SK-N-SH treated with all-trans-retinoic acid at 6 μM for 48 hours (cell line): ENCODE data around the gene SPATS2.
"Not testable (repeated sequence)": the region's sequence is repeated elsewhere in the genome, so short reads cannot be mapped to it uniquely, and the experiment has no call there.

Experiments used
- ATAC-seq: fragments of 200-7000 bp; cut with Tn5 transposase; 3 replicates; pipeline ENCODE4 v1.9.1; 2020; ENCODE audit warnings: mild to moderate bottlenecking, moderate library complexity
- ARNTL ChIP-seq: fragments of 450-650 bp; formaldehyde crosslinking; IDR thresholded peaks from 2 replicates; pipeline ENCODE4 v1.5.0; 2020; ENCODE audit warnings: low read depth, mild to moderate bottlenecking, moderate library complexity, borderline replicate concordance
- BACH2 ChIP-seq: fragments of 250-450 bp; sonication (Bioruptor Pico); IDR thresholded peaks from 2 replicates; pipeline ENCODE4 v1.9.0; 2021; ENCODE audit warnings: mild to moderate bottlenecking, borderline replicate concordance
- CREB5 ChIP-seq: fragments of 250-450 bp; sonication (Bioruptor Pico); IDR thresholded peaks from 2 replicates; pipeline ENCODE4 v1.5.1; 2020; ENCODE audit warnings: low read depth, mild to moderate bottlenecking, moderate library complexity
- CSDC2 ChIP-seq: fragments of 250-450 bp; sonication (Bioruptor Pico); IDR thresholded peaks from 2 replicates; pipeline ENCODE4 v1.5.0; 2020; ENCODE audit warnings: mild to moderate bottlenecking, moderate library complexity
- CSRNP3 ChIP-seq: fragments of 250-450 bp; sonication (Bioruptor Pico); IDR thresholded peaks from 2 replicates; pipeline ENCODE4 v1.5.1; 2021; ENCODE audit warnings: mild to moderate bottlenecking, moderate library complexity
- ESRRG ChIP-seq: fragments of 250-450 bp; sonication (Bioruptor Pico); IDR thresholded peaks from 2 replicates; pipeline ENCODE4 v1.6.1; 2021; ENCODE audit warnings: mild to moderate bottlenecking
- GLIS3 ChIP-seq: fragments of 250-450 bp; sonication (Bioruptor Pico); IDR thresholded peaks from 2 replicates; pipeline ENCODE4 v1.5.0; 2020; ENCODE audit warnings: mild to moderate bottlenecking, moderate library complexity
- ISL1 ChIP-seq: fragments of 250-450 bp; sonication (Bioruptor Pico); IDR thresholded peaks from 2 replicates; pipeline ENCODE4 v2.1.2; 2022; ENCODE audit warnings: mild to moderate bottlenecking, moderate library complexity
- OSR1 ChIP-seq: fragments of 250-450 bp; sonication (Bioruptor Pico); IDR thresholded peaks from 2 replicates; pipeline ENCODE4 v1.8.0; 2022; ENCODE audit warnings: moderate library complexity, mild to moderate bottlenecking, inconsistent platforms
- PATZ1 ChIP-seq: fragments of 250-450 bp; sonication (Bioruptor Pico); IDR thresholded peaks from 2 replicates; pipeline ENCODE4 v1.8.0; 2020; ENCODE audit warnings: mild to moderate bottlenecking, moderate library complexity, borderline replicate concordance
- POU6F1 ChIP-seq: fragments of 250-450 bp; sonication (Bioruptor Pico); IDR thresholded peaks from 2 replicates; pipeline ENCODE4 v1.8.0; 2021; ENCODE audit warnings: low read depth, mild to moderate bottlenecking, moderate library complexity, borderline replicate concordance
- SNAI2 ChIP-seq: fragments of 250-450 bp; sonication (Bioruptor Pico); IDR thresholded peaks from 2 replicates; pipeline ENCODE4 v1.5.0; 2020; ENCODE audit warnings: mild to moderate bottlenecking, moderate library complexity
- TCF4 ChIP-seq: fragments of 250-450 bp; sonication (Bioruptor Pico); IDR thresholded peaks from 2 replicates; pipeline ENCODE4 v1.8.0; 2021; ENCODE audit warnings: mild to moderate bottlenecking, moderate library complexity, borderline replicate concordance
- TOX ChIP-seq: fragments of 250-450 bp; sonication (Bioruptor Pico); IDR thresholded peaks from 2 replicates; pipeline ENCODE4 v1.8.0; 2021; ENCODE audit warnings: mild to moderate bottlenecking, moderate library complexity, borderline replicate concordance
- ZC3H10 ChIP-seq: fragments of 250-450 bp; sonication (Bioruptor Pico); IDR thresholded peaks from 2 replicates; pipeline ENCODE4 v1.5.1; 2021; ENCODE audit warnings: mild to moderate bottlenecking, moderate library complexity
- ZFP3 ChIP-seq: fragments of 250-450 bp; sonication (Bioruptor Pico); IDR thresholded peaks from 2 replicates; pipeline ENCODE4 v1.5.0; 2020; ENCODE audit warnings: mild to moderate bottlenecking, moderate library complexity
- ZFP30 ChIP-seq: fragments of 450-650 bp; formaldehyde crosslinking; IDR thresholded peaks from 2 replicates; pipeline ENCODE4 v1.5.0; 2022; ENCODE audit warnings: mild to moderate bottlenecking, moderate library complexity
- ZNF565 ChIP-seq: fragments of 450-650 bp; formaldehyde crosslinking; conservative IDR thresholded peaks from 2 replicates; pipeline ENCODE4 v1.5.0; 2020; ENCODE audit warnings: low read depth, mild to moderate bottlenecking, moderate library complexity
- ZNF70 ChIP-seq: fragments of 450-650 bp; formaldehyde crosslinking; IDR thresholded peaks from 2 replicates; pipeline ENCODE4 v1.5.0; 2020; ENCODE audit warnings: mild to moderate bottlenecking, moderate library complexity
- ZNF8 ChIP-seq: fragments of 450-650 bp; formaldehyde crosslinking; IDR thresholded peaks from 2 replicates; pipeline ENCODE4 v1.5.0; 2020; ENCODE audit warnings: mild to moderate bottlenecking, moderate library complexity

The SPATS2 gene

GRCh38 chr12:49432616-49433015, 65.4 kb downstream of the SPATS2 start:
- TF ChIP-seq ISL1 (CRISPR knock-in tag) = no peak
- TF ChIP-seq TOX (CRISPR knock-in tag) = no peak
- TF ChIP-seq GLIS3 (CRISPR knock-in tag) = no peak
- TF ChIP-seq BACH2 (CRISPR knock-in tag) = no peak
- no peak for TF ChIP-seq TCF4 (CRISPR knock-in tag)
- TF ChIP-seq CSDC2 (CRISPR knock-in tag) = no peak
- no peak for TF ChIP-seq CREB5 (CRISPR knock-in tag)
- no peak for TF ChIP-seq ESRRG (CRISPR knock-in tag)
- no peak for TF ChIP-seq POU6F1 (CRISPR knock-in tag)
- no peak for TF ChIP-seq PATZ1
- no peak for TF ChIP-seq ZC3H10 (CRISPR knock-in tag)
- no peak for TF ChIP-seq ZNF70 (CRISPR knock-in tag)
- no peak for TF ChIP-seq SNAI2 (CRISPR knock-in tag)
- TF ChIP-seq ZFP30 = no peak
- no peak for TF ChIP-seq OSR1
- TF ChIP-seq ZFP3 (CRISPR knock-in tag) = no peak
- TF ChIP-seq ARNTL (CRISPR knock-in tag) = no peak
- no peak for TF ChIP-seq ZNF8
- ATAC-seq = no peak

GRCh38 chr12:49436799-49437198, 69.5 kb downstream of the SPATS2 start:
- not testable (repeated sequence) for ATAC-seq

GRCh38 chr12:49439042-49439441, 71.8 kb downstream of the SPATS2 start:
- TF ChIP-seq ZC3H10 (CRISPR knock-in tag) = no peak
- no peak for TF ChIP-seq GLIS3 (CRISPR knock-in tag)
- TF ChIP-seq ESRRG (CRISPR knock-in tag) = no peak
- no peak for TF ChIP-seq TOX (CRISPR knock-in tag)
- no peak for TF ChIP-seq ZNF8
- TF ChIP-seq SNAI2 (CRISPR knock-in tag) = no peak
- TF ChIP-seq ZNF565 (CRISPR knock-in tag) = no peak
- TF ChIP-seq PATZ1 = no peak
- TF ChIP-seq ZFP30 = no peak
- no peak for TF ChIP-seq ZFP3 (CRISPR knock-in tag)
- TF ChIP-seq POU6F1 (CRISPR knock-in tag) = no peak
- no peak for TF ChIP-seq CSRNP3
- no peak for ATAC-seq
